RWPE1 (cell line): ENCODE measurements around the gene MEF2A.
A peak's percentile ranks its signal among the peaks of the same experiment; 100 is the strongest.
"Not testable (repeated sequence)": the region's sequence is repeated elsewhere in the genome, so short reads cannot be mapped to it uniquely, and the experiment has no call there.

Experiments used
- CTCF ChIA-PET: fragments of 350-600 bp; sonication (Branson Sonifier 250); formaldehyde crosslinking; extraction: SDS; loops from one replicate; lab custom pipeline; 2021; lab: Yijun Ruan, JAX
- POLR2A ChIA-PET: fragments of 400-600 bp; formaldehyde crosslinking; extraction: SDS; loops from one replicate; lab custom pipeline; 2020; ENCODE audit warnings: antibody characterized with exemption; ENCODE audit not compliant: low non-redundant PET; lab: Yijun Ruan, JAX
- DNase-seq: peaks from one replicate; pipeline ENCODE4 v3.0.0; 2012; ENCODE audit warnings: low spot score
- H3K27ac ChIP-seq: fragments of 450-650 bp; 2 replicates; pipeline ENCODE4 v1.5.1; 2017
- TF ChIP-seq, protein P1 (sequence below): fragments of 450-650 bp; conservative IDR thresholded peaks from 2 replicates; pipeline ENCODE4 v1.5.1; 2017; ENCODE audit warnings: low read depth, mild to moderate bottlenecking

MEF2A gene

GRCh38 chr15:99732124-99732750, 166.5 kb downstream of the MEF2A start:
- ChIA-PET POLR2A (interaction anchor here (1.2 kb wide), 1 partner anchor 24 kb away, joined by 3 read pairs; no protein-coding TSS in a partner anchor), CTCF (interaction anchor here (1.1 to 1.9 kb wide), 2 partner anchors 24 to 460 kb away, joined by 4 to 7 read pairs; no protein-coding TSS in a partner anchor)
- peak overlapping the region; percentile 84 for H3K27ac ChIP-seq
- DNase-seq = no peak
- TF ChIP-seq, protein P1, sequence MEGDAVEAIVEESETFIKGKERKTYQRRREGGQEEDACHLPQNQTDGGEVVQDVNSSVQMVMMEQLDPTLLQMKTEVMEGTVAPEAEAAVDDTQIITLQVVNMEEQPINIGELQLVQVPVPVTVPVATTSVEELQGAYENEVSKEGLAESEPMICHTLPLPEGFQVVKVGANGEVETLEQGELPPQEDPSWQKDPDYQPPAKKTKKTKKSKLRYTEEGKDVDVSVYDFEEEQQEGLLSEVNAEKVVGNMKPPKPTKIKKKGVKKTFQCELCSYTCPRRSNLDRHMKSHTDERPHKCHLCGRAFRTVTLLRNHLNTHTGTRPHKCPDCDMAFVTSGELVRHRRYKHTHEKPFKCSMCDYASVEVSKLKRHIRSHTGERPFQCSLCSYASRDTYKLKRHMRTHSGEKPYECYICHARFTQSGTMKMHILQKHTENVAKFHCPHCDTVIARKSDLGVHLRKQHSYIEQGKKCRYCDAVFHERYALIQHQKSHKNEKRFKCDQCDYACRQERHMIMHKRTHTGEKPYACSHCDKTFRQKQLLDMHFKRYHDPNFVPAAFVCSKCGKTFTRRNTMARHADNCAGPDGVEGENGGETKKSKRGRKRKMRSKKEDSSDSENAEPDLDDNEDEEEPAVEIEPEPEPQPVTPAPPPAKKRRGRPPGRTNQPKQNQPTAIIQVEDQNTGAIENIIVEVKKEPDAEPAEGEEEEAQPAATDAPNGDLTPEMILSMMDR = no peak

- peak; percentile 20 for DNase-seq
- ChIA-PET POLR2A (interaction anchor here (1.2 kb wide), 1 partner anchor 24 kb away, joined by 3 read pairs; no protein-coding TSS in a partner anchor), CTCF (interaction anchor here (1.1 to 1.9 kb wide), 3 partner anchors 24 to 460 kb away, joined by 4 to 7 read pairs (median 6); no protein-coding TSS in a partner anchor)
- TF ChIP-seq, protein P1 = no peak
- H3K27ac ChIP-seq = peak overlapping the region; percentile 84
Observed at GRCh38 chr15:99732751-99733267, 167.0 kb downstream of the MEF2A start.

GRCh38 chr15:99733268-99734039, 167.7 kb downstream of the MEF2A start, which contains the start of gene LYSMD4:
Gene LYSMD4, minus strand, starts transcription at chr15:99733437. Its CDS starts 1,438 bp downstream, at chr15:99731999.
- peak; percentile 99 for DNase-seq
- TF ChIP-seq, protein P1 = no peak
- POLR2A ChIA-PET = no interaction called here
- CTCF ChIA-PET = interaction anchor here (0.5 to 1.9 kb wide), 4 partner anchors 23 to 461 kb away, joined by 4 to 7 read pairs (median 6); no protein-coding TSS in a partner anchor
- peak within 1 kb of the TSS; percentile 84 for H3K27ac ChIP-seq

- DNase-seq, POLR2A ChIA-PET: not testable (repeated sequence)
- peak overlapping the region; percentile 84 for H3K27ac ChIP-seq
- CTCF ChIA-PET = interaction anchor here (0.6 to 1.9 kb wide), 3 partner anchors 22 to 182 kb away, joined by 3 to 7 read pairs (median 6); no protein-coding TSS in a partner anchor
Observed at GRCh38 chr15:99734040-99734291, 168.2 kb downstream of the MEF2A start.

DNA sequence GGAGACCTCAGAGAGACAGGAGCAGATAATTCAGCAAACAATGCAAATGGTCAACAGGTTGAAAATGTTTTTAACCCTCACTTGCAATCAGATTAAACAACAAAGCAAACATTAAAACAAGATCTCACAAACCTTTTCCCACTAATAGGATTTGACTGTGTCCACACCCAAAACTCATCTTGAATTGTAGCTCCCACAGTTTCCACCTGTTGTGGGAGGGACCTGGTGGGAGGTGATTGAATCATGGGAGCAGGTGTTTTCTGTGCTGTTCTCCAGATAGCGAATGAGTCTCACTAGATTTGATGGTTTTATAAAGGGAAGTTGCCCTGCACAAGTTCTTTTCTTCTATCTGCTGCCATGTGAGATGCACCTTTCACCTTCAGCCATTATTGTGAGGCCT, 168.8 kb downstream of the MEF2A start:
- TF ChIP-seq, protein P1 = no peak
- ChIA-PET CTCF (interaction anchor here (0.6 to 1.1 kb wide), 2 partner anchors 31 to 183 kb away, joined by 3 read pairs; no protein-coding TSS in a partner anchor), POLR2A (no interaction called here)
- DNase-seq = no peak
- H3K27ac ChIP-seq = no peak overlapping the region

DNA sequence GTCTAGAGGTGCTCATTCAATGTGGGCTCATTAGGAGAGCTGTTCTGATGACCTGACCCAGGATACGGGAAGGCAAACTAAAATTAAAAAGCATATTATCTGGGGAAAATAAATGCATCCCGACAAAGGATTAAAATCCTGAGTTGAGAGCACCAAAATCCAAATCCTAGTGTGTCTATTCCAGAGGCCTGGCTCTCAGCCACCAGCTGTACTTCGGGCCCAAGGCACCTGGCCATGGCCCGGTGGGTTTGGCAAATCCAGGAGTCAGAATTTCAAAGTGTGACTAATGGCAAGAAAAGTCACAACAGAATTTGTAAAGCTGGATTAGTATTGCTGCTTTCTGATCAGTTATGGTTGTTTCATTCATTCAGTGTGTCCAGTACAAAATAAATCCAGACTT, 170.1 kb downstream of the MEF2A start:
- TF ChIP-seq, protein P1 = no peak
- DNase-seq = no peak
- no peak overlapping the region for H3K27ac ChIP-seq
- POLR2A ChIA-PET = no interaction called here
- CTCF ChIA-PET = no interaction called here
